ENCODE data around the gene MGAT3. TPM values are rescaled to one million over a fixed set of nuclear protein-coding genes. Genes with fewer than 3 reads are reported as not detected.
A peak's percentile ranks its signal among the peaks of the same experiment; 100 is the strongest.

Gene MGAT3
- total and polyA plus RNA-seq, 2 of the 13 experiments (the other 11 are each of a cell fraction or from before 2014, with no cell fraction given) = 0.11 to 0.15 TPM

DNA sequence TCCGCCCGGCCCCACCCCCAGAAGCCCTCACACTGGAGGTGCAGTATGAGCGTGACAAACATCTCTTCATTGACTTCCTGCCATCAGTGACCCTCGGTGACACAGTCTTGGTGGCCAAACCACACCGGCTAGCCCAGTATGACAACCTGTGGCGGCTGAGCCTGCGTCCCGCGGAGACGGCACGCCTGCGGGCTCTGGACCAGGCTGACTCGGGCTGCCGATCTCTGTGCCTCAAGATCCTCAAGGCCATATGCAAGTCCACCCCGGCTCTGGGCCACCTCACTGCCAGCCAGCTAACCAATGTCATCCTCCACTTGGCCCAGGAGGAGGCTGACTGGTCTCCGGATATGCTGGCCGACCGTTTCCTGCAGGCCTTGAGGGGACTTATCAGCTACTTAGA is 57.0 kb downstream of the MGAT3 start:
- FAIRE-seq (no peak), ATAC-seq (no peak; the same call in 2 of the 3 replicates), DNase-seq (ENCODE audit: low spot score) (no peak)
- H3K27ac ChIP-seq (ENCODE audit: extremely low read length, insufficient read depth, low read length) = no peak overlapping the region
- ChIA-PET CTCF (ENCODE audit: low intra/inter-chr PET ratio, low total read pairs) (interaction anchor here (1.7 to 2.9 kb wide), 2 partner anchors 18 to 20 kb away, joined by 11 to 12 read pairs; no protein-coding TSS in a partner anchor), POLR2A (interaction anchor here (0.7 to 2.2 kb wide), 5 partner anchors 9 to 18 kb away, joined by 3 to 24 read pairs (median 7); partner anchors contain the start of gene MIEF1)
- in situ Hi-C loops (cut with HindIII; ENCODE audit: extremely low pct_ligation_motif_present, low pct_unique_long_range_greater_than_20kb) = no loop called here
- no peak overlapping the region for H3K9ac ChIP-seq (ENCODE audit: insufficient read depth, low read depth, low read length)
- no peak overlapping the region for H3K4me2 ChIP-seq (ENCODE audit: low read depth, low read length)
- WGBS (ENCODE audit: low lambda C conversion rate) = 100% methylated on average over 3 of the region's 18 CpGs
- peaks cover 41 to 71% of the 10 kb centered on the region in 2 experiments for H3K36me3 ChIP-seq (replicated peaks in 1 of 2; ENCODE audit: control insufficient read depth in 1 of 2, insufficient read depth in 2 of 2, low read length in 2 of 2)
- H3K9me3 ChIP-seq (ENCODE audit: low read length) = no peaks in the 10 kb centered on the region
- H3K27me3 ChIP-seq (ENCODE audit: control insufficient read depth in 1 of 2, insufficient read depth in 2 of 2, low read length in 2 of 2) = no peaks in the 10 kb centered on the region
- H3K79me2 ChIP-seq (ENCODE audit: insufficient read depth, low read length) = peaks cover 21% of the 10 kb centered on the region
- peaks cover 15% of the 10 kb centered on the region for H3K4me1 ChIP-seq (ENCODE audit: insufficient read depth, low read length)
- TF ChIP-seq MAFK (conservative IDR thresholded peaks at IDR 0.05 in 1 of 2, IDR thresholded peaks at IDR 0.05 in 1 of 2; ENCODE audit: low read length in 2 of 2) = no peak
- TF ChIP-seq RBFOX2 (IDR thresholded peaks at IDR 0.05; ENCODE audit: low read depth, low read length) = peak; percentile 64
- no peak for TF ChIP-seq XBP1 (CRISPR knock-in tag; IDR thresholded peaks at IDR 0.05)
- peak; percentile 70 for TF ChIP-seq AGO2 (optimal IDR thresholded peaks at IDR 0.05; ENCODE audit: low read depth, low read length)
- TF ChIP-seq ZNF468 (CRISPR knock-in tag; IDR thresholded peaks at IDR 0.05) = no peak
- intact Hi-C loops (cut with micrococcal nuclease; ENCODE audit: unreplicated experiment) = loop anchor here (1.0 kb wide), 1 partner anchor 17 kb away; no protein-coding TSS in a partner anchor
- no peak overlapping the region for H2AFZ ChIP-seq (ENCODE audit: low read length)
- peaks cover 28% of the 10 kb centered on the region for H4K20me1 ChIP-seq (ENCODE audit: insufficient read depth, low read length)
- H3K4me3 ChIP-seq (replicated peaks in 1 of 3; ENCODE audit: insufficient read depth in 1 of 3, low read depth in 2 of 3, low read length in 3 of 3) = no peak overlapping the region
- no TSS peak for BruUV-seq (replicated peaks)

DNA sequence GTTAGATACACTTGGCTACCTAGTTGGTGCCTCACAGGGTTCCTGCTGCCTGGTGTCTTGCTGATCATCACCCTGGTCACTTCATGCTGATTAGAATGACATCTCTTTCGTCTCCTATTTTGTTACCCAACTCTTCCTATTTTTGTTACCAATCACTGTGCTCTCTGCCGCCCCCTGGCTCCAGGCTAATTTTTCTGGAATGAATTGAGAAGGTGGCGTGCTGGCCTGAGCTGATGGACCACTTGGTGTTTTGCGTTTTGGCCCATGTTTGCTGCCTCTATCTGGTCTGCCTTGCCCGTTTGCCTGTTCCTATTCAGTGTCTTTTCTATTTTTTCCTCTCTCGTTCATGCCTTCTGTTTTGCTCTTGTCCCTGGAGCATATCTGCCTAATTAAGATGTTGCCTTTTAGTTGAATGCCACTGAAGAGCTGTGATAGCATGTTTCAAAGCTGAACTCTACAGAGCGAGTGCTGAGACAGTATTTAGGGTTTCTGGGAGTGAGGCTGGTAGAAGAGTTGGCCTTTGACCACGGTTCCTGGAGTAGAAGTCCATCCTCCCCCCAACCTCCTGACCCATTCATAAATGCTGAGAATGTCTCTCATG is 57.7 kb downstream of the MGAT3 start:
- intact Hi-C loops (cut with micrococcal nuclease; ENCODE audit: unreplicated experiment) (loop anchor here (1.0 kb wide), 1 partner anchor 18 kb away; no protein-coding TSS in a partner anchor), in situ Hi-C loops (cut with HindIII; ENCODE audit: extremely low pct_ligation_motif_present, low pct_unique_long_range_greater_than_20kb) (no loop called here)
- DNase-seq (ENCODE audit: low spot score) (no peak), FAIRE-seq (peak; percentile 59), ATAC-seq (peak; percentile 28)
- Histone ChIP-seq H3K9me3 (ENCODE audit: low read length) (no peaks in the 10 kb centered on the region), H3K4me3 (replicated peaks in 1 of 3; ENCODE audit: insufficient read depth in 1 of 3, low read depth in 2 of 3, low read length in 3 of 3) (no peak overlapping the region), H3K79me2 (ENCODE audit: insufficient read depth, low read length) (peaks cover 20% of the 10 kb centered on the region), H3K9ac (ENCODE audit: insufficient read depth, low read depth, low read length) (no peak overlapping the region), H3K36me3 (replicated peaks in 1 of 2; ENCODE audit: control insufficient read depth in 1 of 2, insufficient read depth in 2 of 2, low read length in 2 of 2) (peaks cover 37 to 65% of the 10 kb centered on the region in 2 experiments), H3K27me3 (ENCODE audit: control insufficient read depth in 1 of 2, insufficient read depth in 2 of 2, low read length in 2 of 2) (no peaks in the 10 kb centered on the region), H3K27ac (ENCODE audit: extremely low read length, insufficient read depth, low read length) (no peak overlapping the region), H4K20me1 (ENCODE audit: insufficient read depth, low read length) (peaks cover 23% of the 10 kb centered on the region), H3K4me1 (ENCODE audit: insufficient read depth, low read length) (peaks cover 19% of the 10 kb centered on the region), H3K4me2 (ENCODE audit: low read depth, low read length) (no peak overlapping the region), H2AFZ (ENCODE audit: low read length) (no peak overlapping the region)
- BruUV-seq (replicated peaks) = no TSS peak
- 73% methylated on average over 8 of the region's 8 CpGs for WGBS (ENCODE audit: low lambda C conversion rate)
- CTCF ChIA-PET (ENCODE audit: low intra/inter-chr PET ratio, low total read pairs) = interaction anchor here (1.7 to 2.9 kb wide), 2 partner anchors 19 to 21 kb away, joined by 11 to 12 read pairs; no protein-coding TSS in a partner anchor
- POLR2A ChIA-PET = interaction anchor here (0.7 to 2.2 kb wide), 6 partner anchors 8 to 18 kb away, joined by 3 to 24 read pairs (median 6); partner anchors contain the start of gene MIEF1
- TF ChIP-seq RBFOX2 (IDR thresholded peaks at IDR 0.05; ENCODE audit: low read depth, low read length) (0 out of 2 replicates have a peak, but pooled peaks have one; percentile 13), HCFC1 (IDR thresholded peaks at IDR 0.05; ENCODE audit: low read depth, low read length) (no peak), TEAD3 (CRISPR knock-in tag; optimal IDR thresholded peaks at IDR 0.05; ENCODE audit: borderline replicate concordance) (peak; percentile 8), ZNF331 (CRISPR knock-in tag; IDR thresholded peaks at IDR 0.05) (no peak), XRCC5 (optimal IDR thresholded peaks at IDR 0.05; ENCODE audit: low read length) (peak; percentile 59), KLF12 (CRISPR knock-in tag; IDR thresholded peaks at IDR 0.05; ENCODE audit: borderline replicate concordance) (no peak), RBM22 (optimal IDR thresholded peaks at IDR 0.05; ENCODE audit: low read length) (peak; percentile 54), SMC3 (IDR thresholded peaks at IDR 0.05; ENCODE audit: low read length) (peak; percentile 73; the same call in 1 of the 2 replicates), CC2D1A (CRISPR knock-in tag; IDR thresholded peaks at IDR 0.05) (no peak)
- TF ChIP-seq, protein P1, sequence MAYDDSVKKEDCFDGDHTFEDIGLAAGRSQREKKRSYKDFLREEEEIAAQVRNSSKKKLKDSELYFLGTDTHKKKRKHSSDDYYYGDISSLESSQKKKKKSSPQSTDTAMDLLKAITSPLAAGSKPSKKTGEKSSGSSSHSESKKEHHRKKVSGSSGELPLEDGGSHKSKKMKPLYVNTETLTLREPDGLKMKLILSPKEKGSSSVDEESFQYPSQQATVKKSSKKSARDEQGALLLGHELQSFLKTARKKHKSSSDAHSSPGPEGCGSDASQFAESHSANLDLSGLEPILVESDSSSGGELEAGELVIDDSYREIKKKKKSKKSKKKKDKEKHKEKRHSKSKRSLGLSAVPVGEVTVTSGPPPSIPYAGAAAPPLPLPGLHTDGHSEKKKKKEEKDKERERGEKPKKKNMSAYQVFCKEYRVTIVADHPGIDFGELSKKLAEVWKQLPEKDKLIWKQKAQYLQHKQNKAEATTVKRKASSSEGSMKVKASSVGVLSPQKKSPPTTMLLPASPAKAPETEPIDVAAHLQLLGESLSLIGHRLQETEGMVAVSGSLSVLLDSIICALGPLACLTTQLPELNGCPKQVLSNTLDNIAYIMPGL (CRISPR knock-in tag; IDR thresholded peaks at IDR 0.05; ENCODE audit: borderline replicate concordance in 1 of 2, low read depth in 1 of 2) = 0 out of 4 replicates have a peak, but pooled peaks of 1 of the 2 experiments have one; percentile 30
